Neural crest cell (in vitro differentiated cells): ENCODE data around the gene SLC43A1. TPM values are rescaled to one million over a fixed set of nuclear protein-coding genes. Genes with fewer than 3 reads are reported as not detected.

ENCODE experiments used
- DNase-seq: peaks from one replicate; pipeline ENCODE4 v3.0.0; 2021; ENCODE audit warnings: low read depth, mixed read lengths, low spot score
- H3K27ac Mint-ChIP-seq: one replicate; pipeline ENCODE4 v1.8.0; 2021; ENCODE audit warnings: mild to moderate bottlenecking, mixed read lengths; ENCODE audit not compliant: unreplicated experiment
- H3K27me3 Mint-ChIP-seq: 2 replicates; pipeline ENCODE4 v1.8.0; 2021; ENCODE audit warnings: low read depth, mild to moderate bottlenecking, mixed read lengths
- H3K36me3 Mint-ChIP-seq: 2 replicates; pipeline ENCODE4 v1.8.0; 2021; ENCODE audit warnings: low read depth, mild to moderate bottlenecking, mixed read lengths
- H3K4me1 Mint-ChIP-seq: 2 replicates; pipeline ENCODE4 v1.8.0; 2021; ENCODE audit warnings: mixed read lengths
- H3K4me3 Mint-ChIP-seq: one replicate; pipeline ENCODE4 v1.8.0; 2021; ENCODE audit warnings: mild to moderate bottlenecking, mixed read lengths
- H3K9me3 Mint-ChIP-seq: 2 replicates; pipeline ENCODE4 v1.8.0; 2021; ENCODE audit warnings: mixed read lengths
- CTCF ChIP-seq: fragments of 200-600 bp; sonication (generic); conservative IDR thresholded peaks from 2 replicates; pipeline ENCODE4 v1.5.0; 2021; ENCODE audit warnings: antibody characterized with exemption, mild to moderate bottlenecking
- total RNA-seq: library from RNA; stranded (reverse); gene quantifications from 2 replicates; pipeline ENCODE4 v1.2.1, GENCODE V29; 2021

Gene SLC43A1
- total RNA-seq, 1 donor from 2014 or later = 4.5 TPM

GRCh38 chr11:57498540-57498939, 17.0 kb downstream of the SLC43A1 start:
- peaks cover 11% of the 10 kb centered on the region for H3K4me1 Mint-ChIP-seq
- no peaks in the 10 kb centered on the region for H3K36me3 Mint-ChIP-seq
- DNase-seq = no peak
- no peak overlapping the region for H3K4me3 Mint-ChIP-seq
- H3K27me3 Mint-ChIP-seq = peaks cover 5% of the 10 kb centered on the region
- H3K27ac Mint-ChIP-seq = no peak overlapping the region
- no peak for TF ChIP-seq CTCF
- no peaks in the 10 kb centered on the region for H3K9me3 Mint-ChIP-seq

- TF ChIP-seq CTCF = no peak
- H3K36me3 Mint-ChIP-seq = no peaks in the 10 kb centered on the region
- H3K9me3 Mint-ChIP-seq = no peaks in the 10 kb centered on the region
- H3K27ac Mint-ChIP-seq = no peak overlapping the region
- H3K4me3 Mint-ChIP-seq = no peak overlapping the region
- peaks cover 5% of the 10 kb centered on the region for H3K27me3 Mint-ChIP-seq
- DNase-seq = no peak
- peaks cover 11% of the 10 kb centered on the region for H3K4me1 Mint-ChIP-seq
Measured at GRCh38 chr11:57497303-57498247, 17.9 kb downstream of the SLC43A1 start.

GRCh38 chr11:57496109-57496820, 19.2 kb downstream of the SLC43A1 start:
- Mint-ChIP-seq H3K27ac (no peak overlapping the region), H3K4me1 (peaks cover 11% of the 10 kb centered on the region), H3K9me3 (no peaks in the 10 kb centered on the region), H3K4me3 (no peak overlapping the region), H3K36me3 (no peaks in the 10 kb centered on the region), H3K27me3 (peaks cover 5% of the 10 kb centered on the region)
- DNase-seq = no peak
- TF ChIP-seq CTCF = no peak

GRCh38 chr11:57493507-57494503, 21.7 kb downstream of the SLC43A1 start:
- Mint-ChIP-seq H3K4me3 (no peak overlapping the region), H3K27me3 (peaks cover 5% of the 10 kb centered on the region), H3K36me3 (no peaks in the 10 kb centered on the region), H3K4me1 (no peaks in the 10 kb centered on the region), H3K27ac (no peak overlapping the region), H3K9me3 (no peaks in the 10 kb centered on the region)
- TF ChIP-seq CTCF = peak; percentile 89
- peak; percentile 44 for DNase-seq
